Activated CD4-positive, alpha-beta T cell treated with anti-CD3 and anti-CD28 coated beads, Interleukin-10, Interleukin-2, amounts not matched to agents 100 ng/mL and 50 ng/mL, durations not matched to agents 16 hours and 8 hours (primary cell): Measurements from ENCODE around the gene OR51V1.
"Not testable (repeated sequence)": the region's sequence is repeated elsewhere in the genome, so short reads cannot be mapped to it uniquely, and the experiment has no call there.

Experiments
- DNase-seq: peaks from one replicate; pipeline ENCODE4 v3.0.0-alpha.2; 2020

Gene OR51V1

GRCh38 chr11:5229796-5230195, 29.3 kb upstream of the OR51V1 start:
- DNase-seq: no peak

GRCh38 chr11:5229356-5229755, 28.9 kb upstream of the OR51V1 start:
- no peak for DNase-seq

- no peak for DNase-seq
Measured at GRCh38 chr11:5228124-5228523, 27.6 kb upstream of the OR51V1 start.

GRCh38 chr11:5227681-5228080, 27.2 kb upstream of the OR51V1 start:
- no peak for DNase-seq

GRCh38 chr11:5226732-5227310, 26.3 kb upstream of the OR51V1 start, which contains the start of gene HBB:
HBB (minus strand) TSS chr11:5227071; CDS start chr11:5227021, 50 bp downstream.
- DNase-seq: no peak

- no peak for DNase-seq
Measured at GRCh38 chr11:5225480-5225871, 25.0 kb upstream of the OR51V1 start.

- no peak for DNase-seq
Measured at GRCh38 chr11:5224538-5225479, 24.3 kb upstream of the OR51V1 start.

GRCh38 chr11:5223686-5224085, 23.2 kb upstream of the OR51V1 start:
- DNase-seq: no peak

- no peak for DNase-seq
Measured at GRCh38 chr11:5223146-5223545, 22.7 kb upstream of the OR51V1 start.

GRCh38 chr11:5210376-5210885, 9.9 kb upstream of the OR51V1 start:
- no peak for DNase-seq

GRCh38 chr11:5204787-5205186, 4.3 kb upstream of the OR51V1 start:
- peak; percentile 16 for DNase-seq

GRCh38 chr11:5203366-5203765, 2.9 kb upstream of the OR51V1 start:
- no peak for DNase-seq

GRCh38 chr11:5198285-5198684, 2.2 kb downstream of the OR51V1 start:
- no peak for DNase-seq

GRCh38 chr11:5197536-5197935, 2.9 kb downstream of the OR51V1 start:
- no peak for DNase-seq

- no peak for DNase-seq
Measured at GRCh38 chr11:5196731-5197130, 3.8 kb downstream of the OR51V1 start.

GRCh38 chr11:5196067-5196466, 4.4 kb downstream of the OR51V1 start:
- DNase-seq: no peak

GRCh38 chr11:5192738-5193137, 7.7 kb downstream of the OR51V1 start:
- DNase-seq: no peak

GRCh38 chr11:5188201-5188600, 12.3 kb downstream of the OR51V1 start:
- no peak for DNase-seq

GRCh38 chr11:5178046-5178837, 22.2 kb downstream of the OR51V1 start:
- DNase-seq: no peak

GRCh38 chr11:5174934-5175333, 25.5 kb downstream of the OR51V1 start:
- no peak for DNase-seq

GRCh38 chr11:5171856-5172255, 28.6 kb downstream of the OR51V1 start:
- no peak for DNase-seq

GRCh38 chr11:5165898-5166297, 34.6 kb downstream of the OR51V1 start:
- DNase-seq: not testable (repeated sequence)

- not testable (repeated sequence) for DNase-seq
Measured at GRCh38 chr11:5164807-5165206, 35.7 kb downstream of the OR51V1 start.
